PFSK-1 (cell line): ENCODE data around the gene ZNF407.

Experiments used
- FOXP2 ChIP-seq: optimal IDR thresholded peaks from 2 replicates; pipeline ENCODE3; 2011; ENCODE audit warnings: borderline replicate concordance, control low read depth, inconsistent platforms; ENCODE audit not compliant: insufficient read depth; ENCODE audit errors: extremely low read length, extremely low read depth
- POLR2AphosphoS5 ChIP-seq: IDR thresholded peaks from 2 replicates; pipeline ENCODE4 v1.6.1; 2012; ENCODE audit warnings: low read depth, mild to moderate bottlenecking, control low read depth, low read length, moderate library complexity
- REST ChIP-seq, 2 experiments: IDR thresholded peaks; 2 replicates each; pipeline versions ENCODE4 v1.6.1 to v1.8.0; 2011 to 2012; ENCODE audit warnings: low read depth in 2 of 2, low read length in 2 of 2, control low read depth in 1 of 2, inconsistent platforms in 1 of 2, mild to moderate bottlenecking in 1 of 2, moderate library complexity in 1 of 2; ENCODE audit not compliant: insufficient read depth in 1 of 2
- SIN3A ChIP-seq: IDR thresholded peaks from 2 replicates; pipeline ENCODE4 v1.6.1; 2012; ENCODE audit warnings: mild to moderate bottlenecking, low read length, moderate library complexity, borderline replicate concordance; ENCODE audit not compliant: insufficient read depth
- TAF1 ChIP-seq: IDR thresholded peaks from 2 replicates; pipeline ENCODE4 v1.6.1; 2012; ENCODE audit warnings: low read length, control low read depth, borderline replicate concordance; ENCODE audit not compliant: insufficient read depth

ZNF407 gene

GRCh38 chr18:74631212-74631611 is 33.5 kb downstream of the ZNF407 start:
- TF ChIP-seq FOXP2 (no peak), SIN3A (no peak), REST (IDR thresholded peaks at IDR 0.05; ENCODE audit: insufficient read depth in 1 of 2, low read depth in 2 of 2, low read length in 2 of 2) (no peak), POLR2AphosphoS5 (no peak), TAF1 (no peak)

- TF ChIP-seq POLR2AphosphoS5 (no peak), SIN3A (no peak), REST (IDR thresholded peaks at IDR 0.05; ENCODE audit: insufficient read depth in 1 of 2, low read depth in 2 of 2, low read length in 2 of 2) (no peak), TAF1 (no peak), FOXP2 (no peak)
These were observed 34.1 kb downstream of the ZNF407 start for GRCh38 chr18:74631623-74632350.

- no peak for TF ChIP-seq REST (IDR thresholded peaks at IDR 0.05; ENCODE audit: insufficient read depth in 1 of 2, low read depth in 2 of 2, low read length in 2 of 2)
These were observed 34.6 kb downstream of the ZNF407 start for GRCh38 chr18:74632351-74632679.

- TF ChIP-seq REST (IDR thresholded peaks at IDR 0.05; ENCODE audit: insufficient read depth in 1 of 2, low read depth in 2 of 2, low read length in 2 of 2) (no peak), POLR2AphosphoS5 (no peak), SIN3A (no peak), FOXP2 (no peak), TAF1 (no peak)
These were observed 35.2 kb downstream of the ZNF407 start for GRCh38 chr18:74632856-74633255.

- TF ChIP-seq TAF1 (no peak), FOXP2 (no peak), REST (IDR thresholded peaks at IDR 0.05; ENCODE audit: insufficient read depth in 1 of 2, low read depth in 2 of 2, low read length in 2 of 2) (no peak), POLR2AphosphoS5 (no peak), SIN3A (no peak)
These were observed 36.1 kb downstream of the ZNF407 start for GRCh38 chr18:74633652-74634352.
